ENCODE data around the gene SOX6. TPM values are rescaled to one million over a fixed set of nuclear protein-coding genes. Genes with fewer than 3 reads are reported as not detected.

The SOX6 gene
- total and polyA plus RNA-seq, 2 experiments from 2014 or later: 0.03 to 0.66 TPM

DNA sequence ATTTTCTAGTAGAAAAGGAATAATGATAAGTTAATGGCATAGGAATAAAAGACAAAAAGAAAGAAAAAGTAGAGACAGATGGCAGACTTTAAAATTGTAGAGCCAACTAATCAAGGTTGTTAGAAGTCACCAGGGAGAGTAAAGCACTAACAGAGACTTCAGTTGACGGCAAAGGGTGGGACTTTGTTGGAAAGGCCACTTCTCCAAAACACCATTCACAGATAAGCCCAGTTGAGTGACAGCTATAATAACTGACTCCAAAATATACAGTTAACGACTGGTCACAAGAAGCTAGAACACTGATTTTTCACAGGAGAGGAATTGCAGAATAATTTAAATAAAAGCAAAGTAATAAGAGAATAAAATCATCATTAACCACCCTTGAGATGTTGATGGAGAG lies 16.0 kb upstream of the SOX6 start (continued):
- TF ChIP-seq, protein P1, sequence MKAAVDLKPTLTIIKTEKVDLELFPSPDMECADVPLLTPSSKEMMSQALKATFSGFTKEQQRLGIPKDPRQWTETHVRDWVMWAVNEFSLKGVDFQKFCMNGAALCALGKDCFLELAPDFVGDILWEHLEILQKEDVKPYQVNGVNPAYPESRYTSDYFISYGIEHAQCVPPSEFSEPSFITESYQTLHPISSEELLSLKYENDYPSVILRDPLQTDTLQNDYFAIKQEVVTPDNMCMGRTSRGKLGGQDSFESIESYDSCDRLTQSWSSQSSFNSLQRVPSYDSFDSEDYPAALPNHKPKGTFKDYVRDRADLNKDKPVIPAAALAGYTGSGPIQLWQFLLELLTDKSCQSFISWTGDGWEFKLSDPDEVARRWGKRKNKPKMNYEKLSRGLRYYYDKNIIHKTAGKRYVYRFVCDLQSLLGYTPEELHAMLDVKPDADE (IDR thresholded peaks at IDR 0.05): no peak
- TF ChIP-seq JUNB (IDR thresholded peaks at IDR 0.05; ENCODE audit: unreplicated experiment) (no peak), EZH2phosphoT487 (IDR thresholded peaks at IDR 0.05; ENCODE audit: unreplicated experiment) (no peak)

DNA sequence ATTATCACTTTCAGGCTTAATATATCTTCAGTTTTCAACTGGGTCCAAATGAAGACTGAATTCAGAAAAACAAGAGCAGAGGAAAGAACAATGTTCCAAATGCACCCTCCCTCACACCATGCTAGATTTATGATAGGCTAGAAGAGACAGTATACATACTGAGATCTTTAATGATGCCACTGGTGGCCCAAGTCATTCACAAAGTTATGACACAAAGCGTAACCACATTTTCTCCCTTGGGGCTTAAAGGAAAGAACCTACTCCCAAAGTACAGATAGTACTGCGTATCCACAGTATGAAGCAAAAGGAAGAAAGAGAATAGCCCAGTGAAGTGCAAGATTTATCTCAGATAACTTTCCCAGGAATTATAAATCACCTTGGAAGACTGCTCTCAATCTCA lies 10.9 kb upstream of the SOX6 start:
- H3K27ac ChIP-seq (ENCODE audit: low read depth): no peak overlapping the region
- no peaks in the 10 kb centered on the region for H3K4me1 ChIP-seq (ENCODE audit: insufficient read depth)
- H3K9me3 Mint-ChIP-seq: no peaks in the 10 kb centered on the region
- no peaks in the 10 kb centered on the region for H3K36me3 ChIP-seq (ENCODE audit: insufficient read depth)
- H3K79me2 ChIP-seq (replicated peaks; ENCODE audit: insufficient read depth): no peaks in the 10 kb centered on the region
- no peak overlapping the region for H3K27ac Mint-ChIP-seq
- ATAC-seq (no peak), DNase-seq (ENCODE audit: low spot score) (no peak)
- H3K4me3 ChIP-seq: no peak overlapping the region
- no peaks in the 10 kb centered on the region for H3K27me3 ChIP-seq (ENCODE audit: insufficient read depth)
- H3F3A ChIP-seq (replicated peaks; ENCODE audit: low read depth): no peaks in the 10 kb centered on the region
- no peak overlapping the region for H3K4me3 Mint-ChIP-seq
- no peak overlapping the region for H2AFZ ChIP-seq
- no peaks in the 10 kb centered on the region for H3K27me3 Mint-ChIP-seq (ENCODE audit: insufficient read depth, low read depth, poor library complexity)
- no peaks in the 10 kb centered on the region for H3K36me3 Mint-ChIP-seq (ENCODE audit: low read depth)
- no peaks in the 10 kb centered on the region for H3K4me1 Mint-ChIP-seq
- TF ChIP-seq, protein P2, sequence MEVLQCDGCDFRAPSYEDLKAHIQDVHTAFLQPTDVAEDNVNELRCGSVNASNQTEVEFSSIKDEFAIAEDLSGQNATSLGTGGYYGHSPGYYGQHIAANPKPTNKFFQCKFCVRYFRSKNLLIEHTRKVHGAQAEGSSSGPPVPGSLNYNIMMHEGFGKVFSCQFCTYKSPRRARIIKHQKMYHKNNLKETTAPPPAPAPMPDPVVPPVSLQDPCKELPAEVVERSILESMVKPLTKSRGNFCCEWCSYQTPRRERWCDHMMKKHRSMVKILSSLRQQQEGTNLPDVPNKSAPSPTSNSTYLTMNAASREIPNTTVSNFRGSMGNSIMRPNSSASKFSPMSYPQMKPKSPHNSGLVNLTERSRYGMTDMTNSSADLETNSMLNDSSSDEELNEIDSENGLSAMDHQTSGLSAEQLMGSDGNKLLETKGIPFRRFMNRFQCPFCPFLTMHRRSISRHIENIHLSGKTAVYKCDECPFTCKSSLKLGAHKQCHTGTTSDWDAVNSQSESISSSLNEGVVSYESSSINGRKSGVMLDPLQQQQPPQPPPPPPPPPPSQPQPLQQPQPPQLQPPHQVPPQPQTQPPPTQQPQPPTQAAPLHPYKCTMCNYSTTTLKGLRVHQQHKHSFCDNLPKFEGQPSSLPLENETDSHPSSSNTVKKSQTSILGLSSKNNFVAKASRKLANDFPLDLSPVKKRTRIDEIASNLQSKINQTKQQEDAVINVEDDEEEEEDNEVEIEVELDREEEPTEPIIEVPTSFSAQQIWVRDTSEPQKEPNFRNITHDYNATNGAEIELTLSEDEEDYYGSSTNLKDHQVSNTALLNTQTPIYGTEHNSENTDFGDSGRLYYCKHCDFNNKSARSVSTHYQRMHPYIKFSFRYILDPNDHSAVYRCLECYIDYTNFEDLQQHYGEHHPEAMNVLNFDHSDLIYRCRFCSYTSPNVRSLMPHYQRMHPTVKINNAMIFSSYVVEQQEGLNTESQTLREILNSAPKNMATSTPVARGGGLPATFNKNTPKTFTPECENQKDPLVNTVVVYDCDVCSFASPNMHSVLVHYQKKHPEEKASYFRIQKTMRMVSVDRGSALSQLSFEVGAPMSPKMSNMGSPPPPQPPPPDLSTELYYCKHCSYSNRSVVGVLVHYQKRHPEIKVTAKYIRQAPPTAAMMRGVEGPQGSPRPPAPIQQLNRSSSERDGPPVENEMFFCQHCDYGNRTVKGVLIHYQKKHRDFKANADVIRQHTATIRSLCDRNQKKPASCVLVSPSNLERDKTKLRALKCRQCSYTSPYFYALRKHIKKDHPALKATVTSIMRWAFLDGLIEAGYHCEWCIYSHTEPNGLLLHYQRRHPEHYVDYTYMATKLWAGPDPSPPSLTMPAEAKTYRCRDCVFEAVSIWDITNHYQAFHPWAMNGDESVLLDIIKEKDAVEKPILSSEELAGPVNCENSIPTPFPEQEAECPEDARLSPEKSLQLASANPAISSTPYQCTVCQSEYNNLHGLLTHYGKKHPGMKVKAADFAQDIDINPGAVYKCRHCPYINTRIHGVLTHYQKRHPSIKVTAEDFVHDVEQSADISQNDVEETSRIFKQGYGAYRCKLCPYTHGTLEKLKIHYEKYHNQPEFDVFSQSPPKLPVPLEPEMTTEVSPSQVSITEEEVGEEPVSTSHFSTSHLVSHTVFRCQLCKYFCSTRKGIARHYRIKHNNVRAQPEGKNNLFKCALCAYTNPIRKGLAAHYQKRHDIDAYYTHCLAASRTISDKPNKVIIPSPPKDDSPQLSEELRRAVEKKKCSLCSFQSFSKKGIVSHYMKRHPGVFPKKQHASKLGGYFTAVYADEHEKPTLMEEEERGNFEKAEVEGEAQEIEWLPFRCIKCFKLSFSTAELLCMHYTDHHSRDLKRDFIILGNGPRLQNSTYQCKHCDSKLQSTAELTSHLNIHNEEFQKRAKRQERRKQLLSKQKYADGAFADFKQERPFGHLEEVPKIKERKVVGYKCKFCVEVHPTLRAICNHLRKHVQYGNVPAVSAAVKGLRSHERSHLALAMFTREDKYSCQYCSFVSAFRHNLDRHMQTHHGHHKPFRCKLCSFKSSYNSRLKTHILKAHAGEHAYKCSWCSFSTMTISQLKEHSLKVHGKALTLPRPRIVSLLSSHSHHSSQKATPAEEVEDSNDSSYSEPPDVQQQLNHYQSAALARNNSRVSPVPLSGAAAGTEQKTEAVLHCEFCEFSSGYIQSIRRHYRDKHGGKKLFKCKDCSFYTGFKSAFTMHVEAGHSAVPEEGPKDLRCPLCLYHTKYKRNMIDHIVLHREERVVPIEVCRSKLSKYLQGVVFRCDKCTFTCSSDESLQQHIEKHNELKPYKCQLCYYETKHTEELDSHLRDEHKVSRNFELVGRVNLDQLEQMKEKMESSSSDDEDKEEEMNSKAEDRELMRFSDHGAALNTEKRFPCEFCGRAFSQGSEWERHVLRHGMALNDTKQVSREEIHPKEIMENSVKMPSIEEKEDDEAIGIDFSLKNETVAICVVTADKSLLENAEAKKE (CRISPR knock-in tag; IDR thresholded peaks at IDR 0.05): no peak
- TF ChIP-seq STAT1 (IDR thresholded peaks at IDR 0.05; ENCODE audit: unreplicated experiment): no peak
- no peak for TF ChIP-seq ZNF114 (CRISPR knock-in tag; IDR thresholded peaks at IDR 0.05)
- no peak for TF ChIP-seq CREB1 (CRISPR knock-in tag; IDR thresholded peaks at IDR 0.05; ENCODE audit: low read depth)
- TF ChIP-seq POLR2AphosphoS5 (IDR thresholded peaks at IDR 0.05; ENCODE audit: low read depth): no peak
- no peak for TF ChIP-seq EZH2 (IDR thresholded peaks at IDR 0.05; ENCODE audit: low read depth, unreplicated experiment)
- H3K9me2 ChIP-seq (ENCODE audit: insufficient read depth): no peaks in the 10 kb centered on the region
- H4K20me1 ChIP-seq (replicated peaks; ENCODE audit: insufficient read depth): no peaks in the 10 kb centered on the region
- H3K4me2 ChIP-seq: no peak overlapping the region

Measured in GM23338 (cell line).